Activated CD8-positive, alpha-beta memory T cell treated with anti-CD3 and anti-CD28 coated beads for 48 hours (primary cell): ENCODE data around the gene BPIFB3.
"Not testable (repeated sequence)": the region's sequence is repeated elsewhere in the genome, so short reads cannot be mapped to it uniquely, and the experiment has no call there.

Experiments used
- DNase-seq, 3 experiments: peaks; one replicate each; pipeline ENCODE4 v3.0.0-alpha.2; 2020; ENCODE audit warnings: low read depth in 2 of 3, low spot score in 2 of 3

The BPIFB3 gene

DNA sequence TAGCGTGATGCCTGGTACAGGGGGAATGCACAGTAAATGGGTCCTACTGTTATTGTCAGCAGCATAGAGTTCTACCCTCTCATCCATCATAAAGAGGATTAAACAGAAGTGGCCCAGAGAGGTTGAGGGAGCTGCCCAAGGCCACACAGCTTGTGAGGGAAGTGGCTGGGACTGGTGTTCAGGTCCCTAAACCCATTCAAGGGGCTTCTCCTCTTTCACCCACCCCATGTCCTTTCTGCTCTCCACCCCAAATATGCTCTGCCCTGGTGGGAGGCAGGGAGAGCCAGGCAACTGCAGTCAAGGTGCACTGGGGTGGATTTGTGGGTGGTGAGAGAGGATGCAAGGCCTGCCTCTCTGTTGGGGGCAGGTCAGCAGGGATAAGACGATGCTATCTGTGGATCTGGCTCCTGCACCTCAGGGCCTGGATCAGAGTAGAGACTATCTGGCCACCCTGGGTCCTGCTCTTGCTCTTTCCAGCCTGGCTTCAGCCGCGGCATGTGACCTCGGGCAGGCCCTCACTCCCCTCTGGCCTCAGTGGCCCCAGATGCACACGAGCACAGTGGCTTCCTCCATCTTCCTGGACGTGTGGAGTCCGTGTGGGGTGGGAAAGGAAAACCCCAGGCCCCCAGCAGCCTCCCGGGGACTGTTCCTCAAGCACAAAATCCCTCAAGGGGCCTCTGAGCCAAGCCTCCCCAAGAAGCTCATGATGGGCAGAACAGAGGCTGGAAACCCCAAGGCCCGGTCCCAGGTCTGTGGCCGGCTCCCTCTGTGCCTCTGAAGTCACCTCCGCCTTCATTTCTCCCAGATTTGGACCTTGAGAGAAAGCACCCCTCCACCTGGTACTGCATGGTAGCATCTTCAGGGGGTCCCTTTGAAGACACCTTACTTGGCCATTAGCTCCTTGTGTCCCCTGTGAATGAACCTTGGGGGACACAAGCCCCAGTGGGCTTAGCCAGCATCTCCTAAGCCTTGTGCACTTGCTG, 25.6 kb upstream of the BPIFB3 start:
- DNase-seq = no peak

- DNase-seq = no peak
These were observed 24.8 kb upstream of the BPIFB3 start for GRCh38 chr20:33028875-33029274.

GRCh38 chr20:33030076-33030475, 23.6 kb upstream of the BPIFB3 start:
- DNase-seq = no peak

DNA sequence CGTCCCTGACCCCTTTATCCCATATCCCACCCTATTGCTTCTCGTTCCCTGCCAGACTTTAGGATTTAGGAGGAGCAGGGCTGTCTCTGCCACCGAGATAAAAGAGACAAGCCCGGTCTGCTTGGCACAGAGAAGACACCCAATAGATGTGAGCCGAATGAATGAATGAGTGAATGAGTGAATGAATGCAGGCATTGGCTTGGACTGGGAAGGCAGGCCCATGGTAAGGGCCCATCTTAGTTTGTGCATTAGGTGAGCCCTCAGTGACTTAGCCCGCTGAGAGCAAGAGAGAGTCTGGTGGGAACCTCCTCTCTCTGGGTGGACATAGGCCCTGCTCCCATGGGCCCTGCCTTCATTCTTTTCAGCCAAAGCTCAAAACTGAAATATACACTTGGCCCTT, 23.1 kb upstream of the BPIFB3 start:
- DNase-seq = no peak

DNA sequence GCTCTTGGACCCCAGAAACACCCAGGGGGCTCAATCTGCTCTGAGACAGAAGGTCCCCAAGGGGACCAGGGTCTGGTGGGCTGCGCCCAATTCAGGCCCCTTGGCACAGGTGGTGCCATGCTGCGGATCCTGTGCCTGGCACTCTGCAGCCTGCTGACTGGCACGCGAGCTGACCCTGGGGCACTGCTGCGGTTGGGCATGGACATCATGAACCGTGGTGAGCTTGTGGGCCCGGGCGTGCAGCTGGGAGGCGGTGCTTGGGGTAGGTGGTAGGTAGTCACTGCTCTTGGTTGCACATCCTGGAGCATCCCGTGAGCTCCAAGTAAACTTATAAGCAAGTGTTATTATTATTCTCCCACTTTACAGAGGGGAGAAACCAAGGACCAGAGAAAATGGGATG, 22.2 kb upstream of the BPIFB3 start, which contains the start of gene BPIFB6:
Gene BPIFB6, plus strand, starts transcription at position 118 of the 400 bp plus-strand sequence. Its CDS starts 0 bp downstream, at position 118.
- no peak for DNase-seq

DNA sequence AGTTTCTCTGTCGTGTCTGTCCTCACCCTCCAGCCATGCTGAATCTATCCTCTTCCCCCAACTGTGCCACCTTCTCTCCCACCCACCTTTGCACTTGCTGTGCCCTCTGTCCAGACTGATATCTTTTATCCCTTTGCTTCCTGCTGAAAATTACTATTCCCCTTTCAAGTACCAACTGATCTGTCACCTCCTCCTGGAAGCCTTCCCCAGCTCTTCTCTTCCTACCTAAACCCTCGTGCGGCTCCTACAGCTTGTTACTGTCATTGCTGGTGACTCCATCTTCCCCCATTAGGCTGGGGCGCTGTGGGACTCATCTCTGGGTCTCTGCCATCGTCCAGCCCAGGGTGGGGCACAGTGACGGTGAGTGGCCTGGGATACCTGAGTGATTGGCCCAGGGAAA, 21.1 kb upstream of the BPIFB3 start:
- DNase-seq = no peak

- no peak for DNase-seq
These were observed 20.3 kb upstream of the BPIFB3 start for GRCh38 chr20:33033381-33033780.

- DNase-seq = no peak
These were observed 19.6 kb upstream of the BPIFB3 start for GRCh38 chr20:33034115-33034514.

GRCh38 chr20:33034901-33035492, 18.7 kb upstream of the BPIFB3 start:
- DNase-seq = no peak

- no peak for DNase-seq
These were observed 16.2 kb upstream of the BPIFB3 start for GRCh38 chr20:33037456-33037855.

DNA sequence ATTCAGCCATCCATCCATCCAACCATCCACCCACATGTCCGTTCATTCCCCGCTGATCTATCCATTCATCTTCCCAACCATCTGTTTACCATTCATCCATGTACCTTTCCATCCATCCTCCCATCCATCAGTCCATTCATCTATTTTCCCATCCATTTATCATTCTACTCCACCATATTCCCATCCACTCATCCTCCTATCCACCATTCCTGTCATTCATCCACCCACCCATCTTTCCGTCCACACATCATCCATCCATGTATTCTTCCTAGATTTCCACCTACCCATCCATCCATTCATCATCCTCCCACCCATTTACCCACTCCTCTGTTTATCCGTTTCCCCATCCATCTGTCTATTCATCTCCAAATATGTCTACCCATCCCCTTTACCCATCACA, 15.5 kb upstream of the BPIFB3 start:
- no peak for DNase-seq

- DNase-seq = no peak
These were observed 11.3 kb upstream of the BPIFB3 start for GRCh38 chr20:33042430-33042829.

DNA sequence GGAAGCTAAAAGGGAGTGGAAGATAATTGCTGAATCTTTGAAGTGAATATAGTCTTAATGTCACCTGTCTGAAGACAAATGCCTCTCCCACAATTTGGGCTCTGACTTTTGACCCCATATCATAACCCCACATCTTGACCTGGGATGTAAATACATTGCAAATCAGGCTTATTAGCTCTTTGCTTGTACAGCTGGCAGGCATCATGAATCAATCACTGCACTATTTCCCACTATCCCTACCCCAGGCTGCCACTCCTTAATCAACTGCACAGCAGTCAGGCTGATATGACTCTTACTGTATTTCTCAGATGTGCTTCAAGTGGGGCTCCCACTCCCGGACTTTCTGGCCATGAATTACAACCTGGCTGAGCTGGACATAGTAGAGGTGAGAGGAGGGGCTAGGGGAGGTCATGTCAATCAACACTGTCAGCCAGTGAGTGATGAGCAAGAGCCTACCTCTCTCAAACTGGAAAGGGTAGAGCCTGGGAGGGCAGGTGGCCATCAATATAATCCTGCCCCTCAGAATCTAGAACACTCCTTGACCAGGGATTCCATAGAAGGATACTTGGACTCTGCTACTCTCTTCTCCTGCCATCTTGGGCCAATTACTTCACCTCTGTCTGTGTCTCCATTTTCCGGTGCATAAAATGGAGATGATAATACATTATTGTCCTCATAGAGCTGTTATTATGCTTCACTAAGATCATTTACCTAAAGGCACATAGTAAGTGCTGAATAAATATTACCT, 10.5 kb upstream of the BPIFB3 start:
- DNase-seq = no peak

DNA sequence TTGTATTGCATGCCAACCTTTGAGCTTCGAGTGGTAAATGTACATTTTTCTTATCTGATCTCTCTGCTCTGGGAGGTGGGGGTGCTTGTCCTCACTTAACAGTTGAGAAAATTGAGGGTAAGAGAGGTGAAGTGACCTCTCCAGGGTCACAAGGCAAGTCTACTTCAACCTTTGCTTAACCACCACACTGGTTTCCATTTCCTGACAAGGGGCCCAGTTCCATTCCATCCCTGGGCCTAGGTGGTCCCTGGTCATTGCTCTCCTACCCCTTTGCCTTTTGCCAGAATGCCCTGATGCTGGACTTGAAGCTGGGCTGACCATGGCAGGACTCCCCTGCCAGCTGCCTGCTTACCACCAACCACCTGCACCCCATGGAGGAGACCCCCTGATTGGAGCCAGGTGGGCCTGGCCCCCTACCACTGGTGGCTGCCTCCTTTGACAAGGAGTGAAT, 9.9 kb upstream of the BPIFB3 start:
- DNase-seq = no peak

DNA sequence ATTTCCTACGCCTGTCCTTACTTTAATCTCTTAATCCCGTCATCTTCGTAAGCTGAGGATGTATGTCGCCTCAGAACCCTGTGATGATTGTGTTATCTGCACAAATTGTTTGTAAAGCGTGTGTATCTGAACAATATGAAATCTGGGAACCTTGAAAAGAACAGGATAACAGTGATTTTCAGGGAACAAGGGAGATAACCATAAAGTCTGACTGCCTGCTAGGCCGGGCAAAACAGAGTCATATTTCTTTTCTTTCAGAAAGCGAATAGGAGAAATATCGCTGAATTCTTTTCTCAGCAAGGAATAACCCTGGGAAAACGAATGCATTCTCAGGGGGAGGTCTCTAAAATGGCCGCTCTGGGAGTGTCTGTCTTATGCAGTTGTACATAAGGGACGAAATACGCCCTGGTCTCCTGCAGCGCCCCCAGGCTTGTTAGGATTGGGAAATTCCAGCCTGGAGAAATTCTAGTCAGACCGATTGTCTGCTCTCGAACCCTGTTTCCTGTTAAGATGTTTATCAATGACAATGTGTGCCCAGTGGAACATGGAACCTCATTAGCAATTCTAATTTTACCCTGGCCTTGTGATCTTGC, 8.5 kb upstream of the BPIFB3 start:
- not testable (repeated sequence) for DNase-seq

- DNase-seq = no peak
These were observed 7.3 kb upstream of the BPIFB3 start for GRCh38 chr20:33046412-33046811.

DNA sequence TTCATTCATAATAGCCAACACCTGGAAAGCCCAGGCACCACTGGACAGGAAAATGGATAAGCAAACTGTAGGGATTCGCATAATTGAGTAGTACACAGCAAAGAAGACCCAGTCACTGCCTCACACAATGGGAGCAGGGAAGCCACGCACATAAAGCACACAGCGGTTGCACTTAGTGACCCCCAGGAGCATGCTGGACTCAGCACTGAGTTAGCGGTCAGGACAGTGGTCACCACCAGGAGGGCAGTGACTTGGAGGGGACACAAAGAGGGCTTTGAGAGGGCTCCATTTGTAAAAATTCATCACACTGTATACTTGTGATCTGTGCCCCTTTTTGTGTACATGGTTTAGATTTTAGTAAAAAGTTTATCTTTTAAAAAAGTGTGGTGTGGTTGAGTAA, 2.4 kb upstream of the BPIFB3 start:
- DNase-seq = no peak

- no peak for DNase-seq
These were observed 678 bp downstream of the BPIFB3 start for GRCh38 chr20:33054381-33054780.

DNA sequence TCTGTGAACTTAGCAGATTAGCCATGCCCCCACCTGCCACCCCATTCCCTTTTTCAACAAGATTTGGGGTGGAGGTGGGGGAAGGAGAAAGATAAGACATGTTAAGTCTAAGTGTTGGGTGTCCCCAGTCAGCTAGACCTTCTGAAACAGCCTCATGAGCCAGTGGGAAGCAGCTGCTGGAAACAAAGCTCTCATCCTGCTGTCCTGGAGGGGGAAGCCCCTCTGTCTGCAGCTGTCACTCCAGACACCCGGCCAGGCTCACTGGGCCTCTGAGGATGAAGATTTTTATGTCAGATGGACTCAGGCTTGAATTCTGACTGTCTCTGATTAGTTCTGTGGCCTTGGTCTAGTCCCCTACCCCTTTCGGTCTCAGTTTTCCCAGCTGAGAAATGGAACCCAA, 1.1 kb downstream of the BPIFB3 start:
- no peak for DNase-seq

GRCh38 chr20:33059136-33059535, 5.4 kb downstream of the BPIFB3 start:
- DNase-seq = no peak

GRCh38 chr20:33059741-33060390, 6.2 kb downstream of the BPIFB3 start:
- no peak for DNase-seq
